HepG2 (cell line): ENCODE measurements around the gene SPRTN. TPM values are rescaled to one million over a fixed set of nuclear protein-coding genes. Genes with fewer than 3 reads are reported as not detected.

Source experiments
- ATAC-seq: fragments of 200-7000 bp; cut with Tn5 transposase; 3 replicates; pipeline ENCODE4 v1.9.1; 2020; ENCODE audit warnings: mild to moderate bottlenecking, moderate library complexity
- BruUV-seq: library from RNA; stranded (reverse); fragments of 400-500 nt; replicated peaks from 2 replicates; lab custom pipeline; 2021; lab: Mats Ljungman, UMichigan
- CTCF ChIA-PET: fragments of 300-600 bp; formaldehyde crosslinking; extraction: SDS; loops from one replicate; lab custom pipeline; 2021; ENCODE audit warnings: low total read pairs, inconsistent platforms, low intra/inter-chr PET ratio; lab: Yijun Ruan, JAX
- POLR2A ChIA-PET: fragments of 350-600 bp; sonication (Branson Sonifier 250); formaldehyde crosslinking; loops from one replicate; lab custom pipeline; 2020; ENCODE audit warnings: antibody characterized with exemption, inconsistent platforms; lab: Yijun Ruan, JAX
- DNase-seq: peaks from one replicate; pipeline ENCODE4 v3.0.0-alpha.2; 2015; ENCODE audit warnings: low spot score
- FAIRE-seq: peaks from 3 replicates; lab custom pipeline; 2011; peaks lifted over from hg19 to GRCh38; lab: Jason Lieb, UNC
- H2AFZ ChIP-seq: one replicate; pipeline ENCODE4 v1.6.1; 2011; ENCODE audit warnings: low read length, inconsistent platforms
- H3K27ac ChIP-seq: fragments of 300-600 bp; 3 replicates; pipeline ENCODE4 v1.8.0; 2011; ENCODE audit warnings: mixed run types, mild to moderate bottlenecking, mixed read lengths, low read length, inconsistent platforms; ENCODE audit not compliant: insufficient read depth; ENCODE audit errors: extremely low read length
- H3K27me3 ChIP-seq, 2 experiments: fragments of 200-600 bp in 1 of 2; 2 replicates in 1 of 2; 3 replicates in 1 of 2; pipeline versions ENCODE4 v1.6.0 to v1.8.0; 2011; ENCODE audit warnings: low read length in 2 of 2, mild to moderate bottlenecking in 2 of 2, moderate library complexity in 2 of 2, inconsistent platforms in 1 of 2; ENCODE audit not compliant: insufficient read depth in 2 of 2, control insufficient read depth in 1 of 2
- H3K36me3 ChIP-seq, 2 experiments: fragments of 200-600 bp in 1 of 2; replicated peaks in 1 of 2; 2 replicates in 1 of 2; 3 replicates in 1 of 2; pipeline versions ENCODE4 v1.5.1 to v1.8.0; 2011; ENCODE audit warnings: low read length in 2 of 2, inconsistent platforms in 1 of 2; ENCODE audit not compliant: insufficient read depth in 2 of 2, control insufficient read depth in 1 of 2
- H3K4me1 ChIP-seq: 2 replicates; pipeline ENCODE4 v1.5.1; 2012; ENCODE audit warnings: low read length, inconsistent platforms; ENCODE audit not compliant: insufficient read depth
- H3K4me2 ChIP-seq: 2 replicates; pipeline ENCODE4 v1.6.0; 2011; ENCODE audit warnings: low read depth, low read length, inconsistent platforms
- H3K4me3 ChIP-seq, 3 experiments: fragments of 200-600 bp in 1 of 3; sonication (generic), shearing (Covaris generic) in 1 of 3; replicated peaks in 1 of 3; 2 replicates each; pipeline ENCODE4 v1.5.1; 2011 to 2016; ENCODE audit warnings: low read length in 3 of 3, inconsistent platforms in 2 of 3, low read depth in 2 of 3, mild to moderate bottlenecking in 2 of 3, control low read depth in 1 of 3, mixed read lengths in 1 of 3; ENCODE audit not compliant: insufficient read depth in 1 of 3
- H3K79me2 ChIP-seq: one replicate; pipeline ENCODE4 v1.6.1; 2011; ENCODE audit warnings: low read length, inconsistent platforms; ENCODE audit not compliant: insufficient read depth
- H3K9ac ChIP-seq: 2 replicates; pipeline ENCODE4 v1.6.0; 2011; ENCODE audit warnings: mild to moderate bottlenecking, low read depth, low read length, inconsistent platforms; ENCODE audit not compliant: insufficient read depth
- H3K9me3 ChIP-seq: 2 replicates; pipeline ENCODE4 v1.5.1; 2012; ENCODE audit warnings: mild to moderate bottlenecking, low read length
- H4K20me1 ChIP-seq: 2 replicates; pipeline ENCODE4 v1.6.0; 2011; ENCODE audit warnings: inconsistent platforms, mild to moderate bottlenecking, low read length, moderate library complexity; ENCODE audit not compliant: insufficient read depth
- KDM5A ChIP-seq: fragments of 200-600 bp; sonication (generic); IDR thresholded peaks from 2 replicates; pipeline ENCODE4 v1.7.0; 2018; ENCODE audit warnings: antibody characterized with exemption, mild to moderate bottlenecking, low read length, borderline replicate concordance
- LCORL ChIP-seq, 2 experiments: fragments of 450-650 bp in 1 of 2; sonication (generic) in 1 of 2; formaldehyde crosslinking in 1 of 2; IDR thresholded peaks; 2 replicates each; pipeline versions ENCODE4 v1.5.0 to v1.6.1; 2017 to 2020; ENCODE audit warnings: antibody characterized with exemption in 1 of 2, missing genetic modification reagents in 1 of 2
- NFYB ChIP-seq: sonication (generic); formaldehyde crosslinking; IDR thresholded peaks from 2 replicates; pipeline ENCODE4 v1.4.0; 2020; ENCODE audit warnings: missing genetic modification reagents
- NFYC ChIP-seq: IDR thresholded peaks from 2 replicates; pipeline ENCODE4 v1.6.1; 2016; ENCODE audit warnings: missing genetic modification reagents, missing compliant biosample characterization
- PAWR ChIP-seq: sonication (generic); formaldehyde crosslinking; IDR thresholded peaks from 2 replicates; pipeline ENCODE4 v1.4.0; 2020; ENCODE audit warnings: missing genetic modification reagents, mild to moderate bottlenecking, borderline replicate concordance
- ZFP90 ChIP-seq: sonication (generic); formaldehyde crosslinking; IDR thresholded peaks from 2 replicates; pipeline ENCODE4 v1.8.0; 2022; ENCODE audit warnings: missing genetic modification reagents, mild to moderate bottlenecking, inconsistent platforms, borderline replicate concordance
- ZNF136 ChIP-seq: sonication (generic); formaldehyde crosslinking; IDR thresholded peaks from 2 replicates; pipeline ENCODE4 v1.8.1; 2022; ENCODE audit warnings: low read depth, mild to moderate bottlenecking, moderate library complexity, missing genetic modification reagents
- ZNF670 ChIP-seq: sonication (generic); formaldehyde crosslinking; IDR thresholded peaks from 2 replicates; pipeline ENCODE4 v1.8.0; 2022; ENCODE audit warnings: mild to moderate bottlenecking, missing genetic modification reagents, borderline replicate concordance
- WGBS: methylation state at CpG from one replicate; pipeline ENCODE4 v1.1.6; 2017; ENCODE audit warnings: low lambda C conversion rate; 5-methylcytosine and 5-hydroxymethylcytosine counted together
- in situ Hi-C: cut with HindIII; loops from 2 replicates; pipeline ENCODE4 v1.10.0; 2017; ENCODE audit warnings: low pct_unique_long_range_greater_than_20kb; ENCODE audit not compliant: extremely low pct_ligation_motif_present
- intact Hi-C: fragments of 100-400 bp; cut with micrococcal nuclease; formaldehyde crosslinking; loops from one replicate; pipeline ENCODE4 v1.10.0; 2022; ENCODE audit not compliant: unreplicated experiment
- polyA plus RNA-seq, 8 experiments: library from polyadenylated mRNA; depleted of rRNA in 3 of 8; stranded (reverse) in 7 of 8; unstranded in 1 of 8; fragments of >200 nt; fragmentation: Illumina TruSeq in 4 of 8; extraction: Trizol in 4 of 8; gene quantifications; 2 replicates each; pipeline versions ENCODE4 v1.2.1 to v1.2.3, GENCODE V29; 2011 to 2016; ENCODE audit warnings: low read depth in 4 of 8, missing spikeins in 1 of 8, mixed read lengths in 1 of 8; ENCODE audit not compliant: insufficient read depth in 1 of 8
- total RNA-seq, 5 experiments: library from RNA; depleted of rRNA; stranded (reverse); fragments of >200 nt; fragmentation: Illumina TruSeq; extraction: Trizol; gene quantifications; 2 replicates each; pipeline ENCODE4 v1.2.3, GENCODE V29; 2016; ENCODE audit warnings: low read depth in 1 of 5
- TF ChIP-seq, protein P1 (sequence below), 2 experiments: fragments of 450-650 bp in 1 of 2; sonication (generic) in 1 of 2; formaldehyde crosslinking; IDR thresholded peaks; 2 replicates each; pipeline versions ENCODE4 v1.5.0 to v1.8.0; 2020 to 2022; ENCODE audit warnings: mild to moderate bottlenecking in 1 of 2, missing genetic modification reagents in 1 of 2
- TF ChIP-seq, protein P2 (sequence below): sonication (generic); formaldehyde crosslinking; IDR thresholded peaks from 2 replicates; pipeline ENCODE4 v1.4.0; 2020; ENCODE audit warnings: missing genetic modification reagents, borderline replicate concordance

SPRTN gene
- total and polyA plus RNA-seq, 2 of the 13 experiments (the other 11 are each of a cell fraction or from before 2014, with no cell fraction given), result 4.2 to 15.2 TPM

DNA sequence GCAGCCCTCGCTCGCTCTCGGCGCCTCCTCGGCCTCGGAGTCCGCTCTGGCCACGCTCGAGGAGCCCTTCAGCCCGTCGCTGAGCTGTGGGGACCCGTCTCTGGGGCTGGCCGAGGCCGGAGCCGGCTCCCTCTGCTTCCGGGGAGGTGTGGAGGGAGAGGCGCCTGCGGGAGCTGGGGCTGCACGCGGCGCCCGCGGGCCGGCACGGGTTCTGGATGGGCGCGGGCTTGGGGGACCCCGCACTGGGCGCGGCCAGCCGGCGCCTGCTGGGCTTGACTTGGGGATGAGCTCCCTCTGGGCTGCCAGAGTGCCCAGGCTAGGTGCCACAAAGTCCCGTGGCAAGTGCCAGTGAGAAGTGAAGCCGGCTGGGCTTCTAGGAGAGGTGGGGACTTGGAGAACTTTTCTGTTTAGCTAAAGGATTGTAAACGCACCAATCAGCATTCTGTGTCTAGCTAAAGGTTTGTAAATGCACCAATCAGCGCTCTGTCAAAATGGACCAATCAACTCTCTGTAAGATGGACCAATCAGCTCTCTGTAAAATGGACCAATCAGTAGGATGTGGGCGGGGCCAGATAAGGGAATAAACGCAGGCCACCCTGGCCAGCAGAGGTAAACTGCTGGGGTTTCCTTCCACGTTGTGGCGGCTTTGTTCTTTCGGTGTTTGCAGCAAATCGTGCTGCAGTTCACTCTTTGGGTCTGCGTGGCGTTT is 20.6 kb upstream of the SPRTN start:
- ChIA-PET CTCF (no interaction called here), POLR2A (no interaction called here)
- H4K20me1 ChIP-seq, result no peaks in the 10 kb centered on the region
- in situ Hi-C loops, result no loop called here
- ATAC-seq, result no peak
- H3K4me3 ChIP-seq, result no peak overlapping the region
- H3K4me1 ChIP-seq, result no peaks in the 10 kb centered on the region
- H3K27ac ChIP-seq, result no peak overlapping the region
- DNase-seq, result no peak
- H3K79me2 ChIP-seq, result no peaks in the 10 kb centered on the region
- no peak overlapping the region for H2AFZ ChIP-seq
- WGBS, result 91% methylated on average over 37 of the region's 44 CpGs
- H3K36me3 ChIP-seq, result no peaks in the 10 kb centered on the region
- FAIRE-seq, result no peak
- no peaks in the 10 kb centered on the region for H3K9me3 ChIP-seq
- intact Hi-C loops, result no loop called here
- no peaks in the 10 kb centered on the region for H3K27me3 ChIP-seq
- TF ChIP-seq NFYB (CRISPR knock-in tag) (peak; percentile 67), NFYC (CRISPR knock-in tag) (peak; percentile 48), KDM5A (no peak)
- H3K4me2 ChIP-seq, result no peak overlapping the region
- BruUV-seq, result no TSS peak
- no peak overlapping the region for H3K9ac ChIP-seq

DNA sequence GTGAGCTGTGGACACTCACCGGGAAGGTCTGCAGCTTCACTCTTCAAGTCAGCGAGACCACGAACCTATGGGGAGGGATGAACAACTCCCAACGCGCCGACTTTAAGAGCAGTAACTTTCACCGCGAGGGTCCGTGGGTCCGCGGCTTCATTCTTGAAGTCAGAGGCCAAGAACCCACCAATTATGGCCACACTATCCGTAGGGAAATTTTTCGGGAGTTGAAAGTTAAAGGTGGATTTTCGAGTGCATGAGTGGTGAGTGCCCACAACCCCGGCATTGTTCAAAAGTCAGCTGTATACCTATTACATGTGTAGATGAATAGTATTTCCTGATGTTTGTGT is 20.1 kb upstream of the SPRTN start:
- no peaks in the 10 kb centered on the region for H4K20me1 ChIP-seq
- TF ChIP-seq, protein P1, sequence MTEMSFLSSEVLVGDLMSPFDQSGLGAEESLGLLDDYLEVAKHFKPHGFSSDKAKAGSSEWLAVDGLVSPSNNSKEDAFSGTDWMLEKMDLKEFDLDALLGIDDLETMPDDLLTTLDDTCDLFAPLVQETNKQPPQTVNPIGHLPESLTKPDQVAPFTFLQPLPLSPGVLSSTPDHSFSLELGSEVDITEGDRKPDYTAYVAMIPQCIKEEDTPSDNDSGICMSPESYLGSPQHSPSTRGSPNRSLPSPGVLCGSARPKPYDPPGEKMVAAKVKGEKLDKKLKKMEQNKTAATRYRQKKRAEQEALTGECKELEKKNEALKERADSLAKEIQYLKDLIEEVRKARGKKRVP (CRISPR knock-in tag; IDR thresholded peaks at IDR 0.05), result no peak
- TF ChIP-seq LCORL (IDR thresholded peaks at IDR 0.05) (no peak), LCORL (CRISPR knock-in tag; IDR thresholded peaks at IDR 0.05) (no peak), ZNF136 (CRISPR knock-in tag) (no peak), PAWR (no peak), ZNF670 (CRISPR knock-in tag) (no peak), ZFP90 (CRISPR knock-in tag) (no peak)
- TF ChIP-seq, protein P2, sequence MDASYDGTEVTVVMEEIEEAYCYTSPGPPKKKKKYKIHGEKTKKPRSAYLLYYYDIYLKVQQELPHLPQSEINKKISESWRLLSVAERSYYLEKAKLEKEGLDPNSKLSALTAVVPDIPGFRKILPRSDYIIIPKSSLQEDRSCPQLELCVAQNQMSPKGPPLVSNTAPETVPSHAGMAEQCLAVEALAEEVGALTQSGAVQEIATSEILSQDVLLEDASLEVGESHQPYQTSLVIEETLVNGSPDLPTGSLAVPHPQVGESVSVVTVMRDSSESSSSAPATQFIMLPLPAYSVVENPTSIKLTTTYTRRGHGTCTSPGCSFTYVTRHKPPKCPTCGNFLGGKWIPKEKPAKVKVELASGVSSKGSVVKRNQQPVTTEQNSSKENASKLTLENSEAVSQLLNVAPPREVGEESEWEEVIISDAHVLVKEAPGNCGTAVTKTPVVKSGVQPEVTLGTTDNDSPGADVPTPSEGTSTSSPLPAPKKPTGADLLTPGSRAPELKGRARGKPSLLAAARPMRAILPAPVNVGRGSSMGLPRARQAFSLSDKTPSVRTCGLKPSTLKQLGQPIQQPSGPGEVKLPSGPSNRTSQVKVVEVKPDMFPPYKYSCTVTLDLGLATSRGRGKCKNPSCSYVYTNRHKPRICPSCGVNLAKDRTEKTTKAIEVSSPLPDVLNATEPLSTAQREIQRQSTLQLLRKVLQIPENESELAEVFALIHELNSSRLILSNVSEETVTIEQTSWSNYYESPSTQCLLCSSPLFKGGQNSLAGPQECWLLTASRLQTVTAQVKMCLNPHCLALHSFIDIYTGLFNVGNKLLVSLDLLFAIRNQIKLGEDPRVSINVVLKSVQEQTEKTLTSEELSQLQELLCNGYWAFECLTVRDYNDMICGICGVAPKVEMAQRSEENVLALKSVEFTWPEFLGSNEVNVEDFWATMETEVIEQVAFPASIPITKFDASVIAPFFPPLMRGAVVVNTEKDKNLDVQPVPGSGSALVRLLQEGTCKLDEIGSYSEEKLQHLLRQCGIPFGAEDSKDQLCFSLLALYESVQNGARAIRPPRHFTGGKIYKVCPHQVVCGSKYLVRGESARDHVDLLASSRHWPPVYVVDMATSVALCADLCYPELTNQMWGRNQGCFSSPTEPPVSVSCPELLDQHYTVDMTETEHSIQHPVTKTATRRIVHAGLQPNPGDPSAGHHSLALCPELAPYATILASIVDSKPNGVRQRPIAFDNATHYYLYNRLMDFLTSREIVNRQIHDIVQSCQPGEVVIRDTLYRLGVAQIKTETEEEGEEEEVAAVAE (CRISPR knock-in tag), result no peak
- ChIA-PET POLR2A (no interaction called here), CTCF (no interaction called here)
- ATAC-seq (no peak), DNase-seq (no peak), FAIRE-seq (no peak)
- BruUV-seq, result no TSS peak
- in situ Hi-C loops (no loop called here), intact Hi-C loops (no loop called here)
- no peak overlapping the region for H3K9ac ChIP-seq
- no peak overlapping the region for H2AFZ ChIP-seq
- no peaks in the 10 kb centered on the region for H3K79me2 ChIP-seq
- H3K27ac ChIP-seq, result no peak overlapping the region
- H3K27me3 ChIP-seq, result no peaks in the 10 kb centered on the region
- H3K4me1 ChIP-seq, result no peaks in the 10 kb centered on the region
- 91% methylated on average over 15 of the region's 15 CpGs for WGBS
- no peak overlapping the region for H3K4me2 ChIP-seq
- H3K4me3 ChIP-seq, result no peak overlapping the region
- H3K36me3 ChIP-seq, result no peaks in the 10 kb centered on the region
- H3K9me3 ChIP-seq, result no peaks in the 10 kb centered on the region
